ENCODE data around the gene DLGAP3.

DNA sequence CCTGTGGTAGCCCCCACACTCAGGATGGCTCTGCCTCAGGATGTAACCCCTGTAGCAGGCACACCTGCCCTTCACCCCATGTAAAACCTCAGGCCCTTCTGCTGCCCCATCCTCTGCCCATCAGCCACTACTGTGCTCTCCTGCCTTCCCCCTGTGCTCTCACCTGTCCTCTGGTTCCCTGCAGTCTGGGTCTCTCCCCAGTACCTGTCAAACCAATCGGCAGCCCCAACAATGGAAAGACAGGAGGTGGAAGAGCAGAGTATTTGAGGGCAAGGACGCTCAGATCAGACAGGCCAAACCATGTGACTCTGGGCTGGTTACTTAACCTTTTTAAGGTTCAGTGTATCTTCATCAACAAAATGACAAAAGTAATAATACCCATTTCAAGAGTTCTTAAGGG is 100.8 kb downstream of the DLGAP3 start:
- TF ChIP-seq, protein P1, sequence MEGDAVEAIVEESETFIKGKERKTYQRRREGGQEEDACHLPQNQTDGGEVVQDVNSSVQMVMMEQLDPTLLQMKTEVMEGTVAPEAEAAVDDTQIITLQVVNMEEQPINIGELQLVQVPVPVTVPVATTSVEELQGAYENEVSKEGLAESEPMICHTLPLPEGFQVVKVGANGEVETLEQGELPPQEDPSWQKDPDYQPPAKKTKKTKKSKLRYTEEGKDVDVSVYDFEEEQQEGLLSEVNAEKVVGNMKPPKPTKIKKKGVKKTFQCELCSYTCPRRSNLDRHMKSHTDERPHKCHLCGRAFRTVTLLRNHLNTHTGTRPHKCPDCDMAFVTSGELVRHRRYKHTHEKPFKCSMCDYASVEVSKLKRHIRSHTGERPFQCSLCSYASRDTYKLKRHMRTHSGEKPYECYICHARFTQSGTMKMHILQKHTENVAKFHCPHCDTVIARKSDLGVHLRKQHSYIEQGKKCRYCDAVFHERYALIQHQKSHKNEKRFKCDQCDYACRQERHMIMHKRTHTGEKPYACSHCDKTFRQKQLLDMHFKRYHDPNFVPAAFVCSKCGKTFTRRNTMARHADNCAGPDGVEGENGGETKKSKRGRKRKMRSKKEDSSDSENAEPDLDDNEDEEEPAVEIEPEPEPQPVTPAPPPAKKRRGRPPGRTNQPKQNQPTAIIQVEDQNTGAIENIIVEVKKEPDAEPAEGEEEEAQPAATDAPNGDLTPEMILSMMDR (IDR thresholded peaks at IDR 0.05; ENCODE audit: borderline replicate concordance, extremely low read depth, low read length, poor library complexity, severe bottlenecking), result no peak
- TF ChIP-seq EZH2 (IDR thresholded peaks at IDR 0.05; ENCODE audit: borderline replicate concordance, low read depth, low read length, severe bottlenecking), result no peak
